Glomerular visceral epithelial cell (primary cell): ENCODE data around the gene RPS6KB1.
A peak's percentile ranks its signal among the peaks of the same experiment; 100 is the strongest.
"Not testable (repeated sequence)": the region's sequence is repeated elsewhere in the genome, so short reads cannot be mapped to it uniquely, and the experiment has no call there.

Experiments
- DNase-seq: peaks from one replicate; pipeline ENCODE4 v3.0.0-alpha.2; 2016; ENCODE audit errors: extremely low spot score

Gene RPS6KB1

GRCh38 chr17:59892924-59893675 is at the start of gene RPS6KB1, which contains the start of gene TUBD1:
Gene RPS6KB1 (plus strand): TSS chr17:59893121. CDS start chr17:59893185, 64 bp downstream.
Gene TUBD1 (minus strand): TSS chr17:59892943. CDS start chr17:59891002, 1,941 bp downstream.
- DNase-seq, result peak; percentile 99

- peak; percentile 86 for DNase-seq
These were observed 47.9 kb upstream of the RPS6KB1 start for GRCh38 chr17:59844884-59845594.

GRCh38 chr17:59845595-59846393 is 47.1 kb upstream of the RPS6KB1 start:
- peak; percentile 92 for DNase-seq

- peak; percentile 99 for DNase-seq
These were observed 46.3 kb upstream of the RPS6KB1 start for GRCh38 chr17:59846394-59847165.

- DNase-seq, result no peak
These were observed 44.6 kb upstream of the RPS6KB1 start for GRCh38 chr17:59848385-59848668.

- peak; percentile 83 for DNase-seq
These were observed 44.1 kb upstream of the RPS6KB1 start for GRCh38 chr17:59848778-59849177.

GRCh38 chr17:59850311-59850710 is 42.6 kb upstream of the RPS6KB1 start:
- not testable (repeated sequence) for DNase-seq

GRCh38 chr17:59851439-59852375 is 41.2 kb upstream of the RPS6KB1 start:
- peak; percentile 66 for DNase-seq

- DNase-seq, result not testable (repeated sequence)
These were observed 40.1 kb upstream of the RPS6KB1 start for GRCh38 chr17:59852847-59853167.

GRCh38 chr17:59853168-59853918 is 39.6 kb upstream of the RPS6KB1 start:
- peak; percentile 94 for DNase-seq

GRCh38 chr17:59853919-59854729 is 38.8 kb upstream of the RPS6KB1 start:
- DNase-seq, result not testable (repeated sequence)

- no peak for DNase-seq
These were observed 35.8 kb upstream of the RPS6KB1 start for GRCh38 chr17:59856859-59857794.

GRCh38 chr17:59858167-59858816 is 34.6 kb upstream of the RPS6KB1 start:
- no peak for DNase-seq

GRCh38 chr17:59858932-59859331 is 34.0 kb upstream of the RPS6KB1 start:
- no peak for DNase-seq

- peak; percentile 59 for DNase-seq
These were observed 33.4 kb upstream of the RPS6KB1 start for GRCh38 chr17:59859444-59860025.

- DNase-seq, result no peak
These were observed 29.3 kb upstream of the RPS6KB1 start for GRCh38 chr17:59863616-59864015.

GRCh38 chr17:59869941-59870218 is 23.0 kb upstream of the RPS6KB1 start:
- no peak for DNase-seq
